HG02759 (cell line): ENCODE data around the gene HOATZ.

Experiments
- ATAC-seq: cut with Tn5 transposase; IDR thresholded peaks from one replicate; pipeline ENCODE4 v1.9.1; 2021; ENCODE audit warnings: mild to moderate bottlenecking, moderate library complexity; ENCODE audit not compliant: unreplicated experiment

The HOATZ gene

GRCh38 chr11:111548525-111548924 is 33.9 kb downstream of the HOATZ start:
- ATAC-seq: no peak

- no peak for ATAC-seq
Observed at GRCh38 chr11:111549196-111549868, 34.8 kb downstream of the HOATZ start.

DNA sequence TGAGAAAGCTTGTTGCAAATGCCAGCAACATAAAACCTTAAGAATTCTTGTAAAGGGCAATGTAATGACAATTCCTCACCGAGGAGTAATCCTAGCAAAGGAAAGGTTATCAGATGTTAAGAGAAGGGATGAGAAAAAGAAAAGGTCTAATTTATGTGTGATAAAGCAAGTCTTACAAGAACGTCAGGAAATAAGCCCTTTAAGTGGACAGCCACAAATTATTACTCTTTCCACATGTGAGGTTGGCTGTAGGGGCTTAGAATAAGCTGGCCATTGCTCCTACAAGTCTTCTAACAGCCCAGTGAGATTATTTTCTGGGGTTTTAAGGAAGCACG is 35.3 kb downstream of the HOATZ start:
- ATAC-seq: no peak

DNA sequence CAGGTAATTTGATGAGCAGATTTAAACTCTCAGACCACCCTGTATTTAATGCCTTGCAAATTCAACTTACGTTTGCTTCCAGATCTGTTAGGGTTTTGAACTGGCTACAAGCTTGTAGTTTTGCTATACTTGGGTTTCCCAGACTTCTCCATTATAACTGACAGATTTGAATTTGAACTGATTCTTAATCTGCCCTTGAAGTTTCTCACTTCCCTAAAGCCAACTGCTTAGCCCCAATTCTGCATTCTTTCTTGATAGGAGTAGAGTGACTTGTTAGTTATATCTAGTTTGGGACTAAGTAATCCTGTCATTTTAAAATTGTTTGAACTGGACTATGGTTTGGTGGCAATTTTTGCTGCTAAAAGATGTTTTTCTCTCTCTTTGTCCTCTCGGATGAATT is 35.7 kb downstream of the HOATZ start:
- no peak for ATAC-seq

DNA sequence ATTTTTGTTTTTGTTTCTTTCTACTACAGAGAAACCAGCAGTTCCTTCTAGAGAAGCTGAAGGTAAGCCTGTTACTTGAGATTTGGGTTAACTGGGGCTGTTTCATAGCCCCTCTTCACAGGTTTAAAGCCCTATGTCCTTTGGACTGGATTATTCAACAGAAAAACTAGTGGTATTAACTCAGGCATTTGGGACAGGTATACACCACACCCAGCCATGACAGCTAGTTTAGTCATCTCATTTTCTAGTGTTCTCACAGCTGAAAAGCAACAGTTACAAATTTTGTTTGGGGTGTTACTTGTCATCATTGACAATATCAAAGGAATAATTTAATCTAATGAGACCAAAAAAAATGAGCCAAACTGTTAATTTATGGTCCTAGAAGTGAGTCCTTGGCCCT is 40.0 kb downstream of the HOATZ start:
- ATAC-seq: no peak

GRCh38 chr11:111555255-111555654 is 40.7 kb downstream of the HOATZ start:
- no peak for ATAC-seq

- no peak for ATAC-seq
Observed at GRCh38 chr11:111557425-111558111, 43.0 kb downstream of the HOATZ start.

DNA sequence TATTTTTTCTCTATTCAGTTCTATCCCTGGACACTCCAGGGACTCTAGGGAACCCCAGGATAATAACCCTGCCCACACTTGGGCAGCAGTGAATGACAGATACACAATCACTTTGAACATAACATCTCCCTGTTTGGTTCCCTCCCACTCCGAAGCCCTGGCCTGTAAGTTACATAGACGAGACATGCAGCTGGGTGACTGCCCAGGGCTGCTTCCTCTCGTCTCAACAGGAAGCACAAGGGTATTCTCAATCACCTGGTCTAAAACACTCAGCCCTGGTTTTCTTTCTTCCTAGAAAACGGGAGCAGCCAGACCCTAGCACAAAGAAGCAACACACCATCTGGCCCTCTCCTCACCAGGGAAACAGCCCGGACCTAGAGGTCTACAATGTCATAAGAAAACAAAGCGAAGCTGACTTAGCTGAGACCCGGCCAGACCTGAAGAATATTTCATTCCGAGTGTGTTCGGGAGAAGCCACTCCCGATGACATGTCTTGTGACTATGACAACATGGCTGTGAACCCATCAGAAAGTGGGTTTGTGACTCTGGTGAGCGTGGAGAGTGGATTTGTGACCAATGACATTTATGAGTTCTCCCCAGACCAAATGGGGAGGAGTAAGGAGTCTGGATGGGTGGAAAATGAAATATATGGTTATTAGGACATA is 45.4 kb downstream of the HOATZ start:
- no peak for ATAC-seq

GRCh38 chr11:111560800-111561199 is 46.2 kb downstream of the HOATZ start:
- ATAC-seq: no peak

- ATAC-seq: no peak
Observed at GRCh38 chr11:111561306-111561705, 46.7 kb downstream of the HOATZ start.

DNA sequence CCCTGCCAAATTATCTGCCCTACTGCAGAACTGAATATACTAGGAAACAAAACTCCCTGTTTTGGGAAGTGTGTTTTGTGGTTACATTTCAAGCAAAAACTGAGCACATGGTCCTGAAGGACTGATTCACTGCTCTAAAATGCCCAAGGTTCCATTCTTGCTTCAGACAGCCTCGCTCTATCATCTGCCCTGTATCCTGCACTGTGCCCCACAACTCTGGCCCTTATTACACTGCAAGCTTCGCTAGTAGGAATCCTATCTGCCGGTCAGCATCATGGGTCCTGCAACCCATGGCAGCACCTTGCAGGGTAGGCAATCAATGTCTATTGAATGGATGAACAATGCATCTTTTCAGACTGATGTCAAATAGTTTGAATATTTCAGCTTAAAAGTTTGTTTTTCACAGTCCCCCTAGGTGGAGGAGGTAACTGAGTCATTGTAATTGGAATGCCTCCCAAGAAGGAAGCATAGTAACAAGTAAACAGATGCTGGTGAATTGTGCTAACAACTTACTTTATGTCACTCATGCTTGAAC is 47.3 kb downstream of the HOATZ start:
- no peak for ATAC-seq

- no peak for ATAC-seq
Observed at GRCh38 chr11:111562692-111563389, 48.3 kb downstream of the HOATZ start.

DNA sequence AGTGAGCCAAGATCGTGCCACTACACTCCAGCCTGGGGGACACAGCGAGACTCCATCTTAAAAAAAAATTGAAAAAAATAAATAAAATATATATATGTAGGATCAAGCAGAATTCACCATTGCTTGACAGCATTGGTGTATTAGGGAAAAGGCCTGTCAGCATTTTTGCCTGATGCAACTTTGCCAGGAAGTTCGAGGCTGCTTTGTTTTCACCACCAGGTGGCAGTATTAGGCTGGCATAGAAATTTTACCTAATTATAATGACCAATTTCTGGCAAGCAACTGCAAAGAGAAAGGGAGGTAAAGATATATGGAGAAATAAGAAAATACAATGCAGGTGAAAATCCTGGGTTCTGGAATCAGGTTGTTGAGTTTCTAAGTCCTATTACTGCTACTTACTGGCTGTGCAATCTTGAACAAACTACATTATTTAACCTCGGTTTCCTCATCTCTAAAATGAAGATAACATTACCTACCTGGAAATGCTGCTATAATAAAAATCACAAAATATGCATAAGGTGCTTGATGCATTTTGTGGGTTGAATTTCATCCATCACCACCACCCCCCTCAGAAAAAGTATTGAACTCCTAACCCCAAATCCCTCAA is 50.6 kb downstream of the HOATZ start:
- ATAC-seq: no peak

GRCh38 chr11:111566324-111566723 is 51.7 kb downstream of the HOATZ start:
- no peak for ATAC-seq

DNA sequence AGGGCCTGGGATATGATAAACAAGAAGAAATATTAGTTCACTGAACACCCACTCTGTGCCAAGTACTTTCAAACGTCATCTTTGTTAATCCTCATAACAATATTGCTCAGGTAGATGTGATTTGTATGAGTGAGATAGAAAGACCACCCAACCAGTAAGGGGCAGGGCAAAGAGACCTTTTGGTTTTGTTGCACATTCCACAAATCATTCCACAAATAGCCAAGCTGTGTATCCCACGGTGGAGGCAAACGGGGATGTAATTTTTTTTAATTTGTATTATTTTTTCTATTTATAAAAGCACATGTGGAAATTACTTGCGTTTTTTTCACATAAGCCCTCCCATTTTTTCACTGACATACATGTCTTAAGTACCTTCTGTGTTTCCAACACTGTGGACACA is 54.9 kb downstream of the HOATZ start:
- ATAC-seq: no peak

- no peak for ATAC-seq
Observed at GRCh38 chr11:111570796-111571195, 56.2 kb downstream of the HOATZ start.

- ATAC-seq: no peak
Observed at GRCh38 chr11:111571829-111572501, 57.4 kb downstream of the HOATZ start.

- ATAC-seq: no peak
Observed at GRCh38 chr11:111572581-111572980, 58.0 kb downstream of the HOATZ start.

DNA sequence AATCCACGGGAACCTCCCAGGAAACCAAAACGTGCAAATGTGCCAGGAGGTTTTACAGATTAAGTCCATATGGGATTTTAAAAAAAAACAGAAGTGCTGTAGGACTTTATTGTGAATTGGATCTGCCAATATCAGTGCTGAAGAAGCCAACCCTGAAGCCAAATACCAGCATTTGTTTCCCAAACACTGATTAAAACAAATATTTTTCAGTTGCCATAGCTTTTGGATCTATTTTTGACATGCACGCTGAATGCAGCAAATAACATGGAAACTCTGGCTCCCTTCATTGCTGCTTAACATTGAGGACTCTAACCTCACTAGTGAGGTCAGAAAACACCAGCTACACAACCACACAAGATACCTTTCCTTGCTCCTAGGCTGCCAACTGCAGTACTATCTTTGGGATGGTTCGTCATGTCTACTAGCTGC is 59.3 kb downstream of the HOATZ start:
- no peak for ATAC-seq
